Endometrial microvascular endothelial cells (primary cell): ENCODE data around the gene FRA10AC1. TPM values are rescaled to one million over a fixed set of nuclear protein-coding genes. Genes with fewer than 3 reads are reported as not detected.

Experiments
- in situ Hi-C: cut with HindIII; loops from 2 replicates; pipeline ENCODE4 v1.10.0; 2017; ENCODE audit warnings: low sequenced_read_pairs, low pct_unique_long_range_greater_than_20kb; ENCODE audit errors: inconsistent ontology term
- total RNA-seq: library from RNA; depleted of rRNA; stranded (reverse); fragments of >200 nt; gene quantifications from one replicate; pipeline ENCODE4 v1.2.3, GENCODE V29; 2015; ENCODE audit errors: inconsistent ontology term

The FRA10AC1 gene
- total RNA-seq, 1 donor from 2014 or later, result 2.6 TPM

DNA sequence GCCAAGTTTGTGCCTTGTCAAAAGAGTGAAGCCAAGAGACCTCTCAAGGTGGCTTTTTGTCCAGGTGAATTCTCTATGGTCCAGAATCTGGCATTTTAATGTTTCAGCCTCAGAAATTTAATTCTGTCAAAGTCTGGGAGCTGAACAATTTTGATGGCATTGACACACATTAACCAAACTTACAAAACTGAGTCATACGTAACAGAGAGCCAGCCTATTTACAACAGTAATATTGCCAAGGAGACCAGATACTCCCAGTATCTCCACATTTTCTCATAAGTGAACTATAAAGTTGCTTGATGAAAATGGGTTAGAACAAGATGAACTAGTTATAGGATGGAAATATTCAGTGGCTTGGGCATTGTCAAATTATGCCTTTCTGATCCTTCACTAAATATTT is 46.2 kb downstream of the FRA10AC1 start:
- in situ Hi-C loops, result no loop called here

GRCh38 chr10:93654201-93654600 is 48.2 kb downstream of the FRA10AC1 start:
- in situ Hi-C loops, result no loop called here

- in situ Hi-C loops, result no loop called here
Observed at GRCh38 chr10:93652857-93653256, 49.5 kb downstream of the FRA10AC1 start.

GRCh38 chr10:93639791-93640190 is 62.6 kb downstream of the FRA10AC1 start:
- in situ Hi-C loops, result no loop called here

DNA sequence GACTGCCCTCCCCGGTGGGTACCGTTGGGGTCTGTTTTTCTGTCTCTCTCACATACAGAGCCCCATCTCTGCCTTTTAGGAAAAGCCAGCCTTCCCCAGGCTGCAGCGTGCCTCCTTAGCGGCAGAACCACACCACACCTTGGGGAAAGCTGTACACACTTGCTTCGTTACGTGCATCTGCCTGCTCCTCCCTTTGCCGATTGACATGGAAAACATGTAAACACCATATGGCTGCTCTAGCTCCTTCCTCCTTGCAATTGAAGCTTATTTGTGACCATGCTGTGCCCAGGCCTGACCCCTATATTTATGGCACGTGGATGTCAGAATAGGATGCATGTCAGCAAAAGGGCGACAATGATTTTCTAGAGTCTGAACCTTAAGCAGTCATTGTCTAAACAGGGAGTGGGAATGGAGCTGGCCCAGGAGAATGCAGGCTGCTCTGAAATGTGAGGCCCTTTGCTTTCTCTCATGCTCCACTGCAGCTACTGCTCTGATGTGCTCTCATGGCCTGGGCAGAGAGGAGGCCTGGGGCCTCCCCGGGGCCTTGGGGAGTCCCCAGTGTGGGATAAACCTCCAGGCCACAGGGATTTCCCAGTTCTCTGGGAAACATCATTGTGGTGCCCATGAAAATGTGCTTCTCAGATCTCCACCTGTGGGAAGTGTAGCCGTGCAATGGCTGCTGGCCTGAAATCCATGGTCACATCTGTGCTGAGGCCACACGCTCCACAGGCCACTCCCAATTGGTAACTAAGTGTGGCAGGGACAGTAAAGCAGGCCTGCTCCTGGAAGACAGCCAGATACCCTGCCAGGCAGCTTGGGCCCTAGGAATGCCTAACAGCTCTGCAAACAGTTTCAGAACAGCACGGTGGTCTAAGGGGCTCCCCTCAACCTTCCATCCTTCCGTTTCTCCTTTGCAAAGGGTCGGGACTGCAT is 71.5 kb downstream of the FRA10AC1 start:
- in situ Hi-C loops, result no loop called here

DNA sequence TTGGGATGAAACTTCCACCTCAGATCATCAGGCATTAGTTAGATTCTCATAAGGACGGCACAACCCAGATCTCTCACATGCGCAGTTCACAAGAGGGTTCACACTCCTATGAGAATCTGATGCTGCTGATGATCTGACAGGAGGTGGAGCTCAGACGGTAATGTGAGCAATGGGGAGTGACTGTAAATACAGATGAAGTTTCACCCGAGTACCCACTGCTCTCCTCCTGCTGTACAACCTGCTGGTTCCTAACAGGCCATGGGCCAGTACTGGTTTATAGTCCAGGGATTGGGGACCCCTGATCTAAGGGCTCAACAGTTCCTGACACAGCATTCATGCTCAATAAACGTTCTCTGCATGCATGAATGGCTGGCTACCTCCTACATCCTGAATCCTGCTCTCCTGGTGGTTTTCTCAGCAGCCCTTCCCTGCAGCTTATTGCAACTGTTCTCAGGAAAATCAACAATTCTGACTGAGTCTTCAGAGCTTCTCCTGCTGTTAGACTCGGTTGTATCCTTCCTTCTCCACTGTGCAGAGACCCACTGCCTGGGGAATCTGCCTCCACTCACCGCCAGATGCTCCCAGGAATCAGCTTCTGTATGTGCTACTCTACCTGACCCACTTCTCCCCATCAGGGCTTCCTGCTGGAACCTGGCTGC is 72.6 kb downstream of the FRA10AC1 start:
- in situ Hi-C loops, result no loop called here

GRCh38 chr10:93628858-93629257 is 73.5 kb downstream of the FRA10AC1 start:
- in situ Hi-C loops, result no loop called here

- in situ Hi-C loops, result no loop called here
Observed at GRCh38 chr10:93622942-93623341, 79.5 kb downstream of the FRA10AC1 start.

DNA sequence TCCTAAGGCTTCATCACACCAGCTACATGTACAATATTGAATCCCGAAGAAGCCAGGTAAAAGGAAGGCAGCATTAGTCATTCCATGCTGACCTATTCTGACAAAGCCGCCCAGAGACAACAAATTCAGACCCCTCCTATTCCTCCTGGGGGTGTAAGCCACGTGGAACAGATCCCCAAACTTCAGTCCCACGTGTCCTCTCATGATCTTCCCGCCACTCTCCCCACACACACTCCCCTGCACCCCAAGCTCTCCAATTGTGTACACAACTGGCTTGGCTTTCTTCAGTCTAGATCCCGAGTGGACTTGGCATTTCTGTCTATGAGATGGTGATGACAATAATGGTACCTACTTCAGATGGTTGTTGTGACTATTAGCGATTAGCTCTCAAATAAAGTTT is 81.5 kb downstream of the FRA10AC1 start:
- in situ Hi-C loops, result no loop called here

Other genes starting within 250 kb of the FRA10AC1 start
- gene MYOF, start 220.3 kb downstream of the FRA10AC1 start, total RNA-seq, result 250 TPM
- gene CEP55, start 206.0 kb downstream of the FRA10AC1 start, total RNA-seq, result 72.3 TPM
- not detected for gene FFAR4, start 135.9 kb downstream of the FRA10AC1 start, total RNA-seq
- not detected for gene RBP4, start 101.4 kb downstream of the FRA10AC1 start, total RNA-seq
- gene PDE6C, start 90.1 kb downstream of the FRA10AC1 start, total RNA-seq, result not detected
- gene LGI1, start 55.3 kb upstream of the FRA10AC1 start, total RNA-seq, result not detected
- 1.9 TPM for gene SLC35G1, start 191.4 kb upstream of the FRA10AC1 start, total RNA-seq